ENCODE results near the gene OAS2. TPM values are rescaled to one million over a fixed set of nuclear protein-coding genes. Genes with fewer than 3 reads are reported as not detected.

OAS2 gene
- total and polyA plus RNA-seq, 2 of the 8 experiments (the other 6 are each of a cell fraction or from before 2014, with no cell fraction given): 0.06 TPM; not detected in 1

GRCh38 chr12:113005762-113006161 is 27.4 kb downstream of the OAS2 start:
- no peak for FAIRE-seq
- TF ChIP-seq BRCA1 (IDR thresholded peaks at IDR 0.05; ENCODE audit: low read depth, low read length) (no peak), CHD1 (IDR thresholded peaks at IDR 0.05; ENCODE audit: low read depth, low read length) (no peak), NANOG (IDR thresholded peaks at IDR 0.05; ENCODE audit: insufficient read depth, low read depth, low read length, poor library complexity, severe bottlenecking) (no peak), RBBP5 (IDR thresholded peaks at IDR 0.05; ENCODE audit: borderline replicate concordance, low read depth, low read length) (no peak)

More at GRCh38 chr12:113005762-113006161, 27.4 kb downstream of the OAS2 start:
- H3K4ac ChIP-seq (replicated peaks; ENCODE audit: insufficient read length, low read depth, low read length): no peak overlapping the region
- H2BK20ac ChIP-seq (ENCODE audit: low read length): no peak overlapping the region
- H2BK12ac ChIP-seq (ENCODE audit: low read depth, low read length): no peak overlapping the region
- H4K20me1 ChIP-seq (replicated peaks in 1 of 2; ENCODE audit: control insufficient read depth in 1 of 2, insufficient read depth in 2 of 2, low read length in 2 of 2): no peaks in the 10 kb centered on the region
- peaks cover 0 to 7% (median 0%) of the 10 kb centered on the region in 4 experiments; a peak in 1 of 7 replicates for H3K27me3 ChIP-seq (replicated peaks in 1 of 4; ENCODE audit: control insufficient read depth in 3 of 4, extremely low read depth in 1 of 4, insufficient read depth in 3 of 4, low read length in 3 of 4)
- H3K56ac ChIP-seq (replicated peaks; ENCODE audit: insufficient read length, low read depth, low read length): no peak overlapping the region
- H3K18ac ChIP-seq (ENCODE audit: extremely low read depth, low read length): no peak overlapping the region
- no peak overlapping the region for H3K9ac ChIP-seq (replicated peaks in 1 of 4; ENCODE audit: extremely low read depth in 1 of 4, low read depth in 3 of 4, low read length in 3 of 4)
- H3K27ac ChIP-seq (ENCODE audit: low read depth, low read length): no peak overlapping the region
- 0 out of 4 replicates have a peak, but pooled peaks cover 0 to 1% of the 10 kb centered on the region in 2 experiments for H3K9me3 ChIP-seq (ENCODE audit: insufficient read depth in 2 of 2, low read depth in 1 of 2, low read length in 1 of 2)
- no peak overlapping the region for H2AFZ ChIP-seq (ENCODE audit: low read length)
- no peaks in the 10 kb centered on the region for H3K4me1 ChIP-seq (replicated peaks in 1 of 4; ENCODE audit: control insufficient read depth in 3 of 4, insufficient read depth in 4 of 4, low read length in 3 of 4)
- no peak overlapping the region for H3K4me2 ChIP-seq (ENCODE audit: insufficient read depth in 1 of 2, low read depth in 2 of 2, low read length in 2 of 2)
- H3K23me2 ChIP-seq (ENCODE audit: low read depth, low read length): no peaks in the 10 kb centered on the region
- no peak overlapping the region for H4K8ac ChIP-seq (ENCODE audit: extremely low read depth, insufficient read depth, low read length)
- no peak overlapping the region for H3K23ac ChIP-seq (ENCODE audit: insufficient read length)
- POLR2A ChIA-PET (ENCODE audit: partially characterized antibody): interaction anchor here (0.5 kb wide), 1 partner anchor 205 kb away, joined by 3 read pairs; no protein-coding TSS in a partner anchor
- no peak overlapping the region for H3K14ac ChIP-seq (ENCODE audit: insufficient read length)
- no peaks in the 10 kb centered on the region for H3K79me2 ChIP-seq (ENCODE audit: control insufficient read depth in 1 of 2, insufficient read depth in 2 of 2, low read length in 2 of 2)
- H4K91ac ChIP-seq (replicated peaks; ENCODE audit: insufficient read length, low read length): no peak overlapping the region
- H3K79me1 ChIP-seq (ENCODE audit: low read depth, low read length): no peaks in the 10 kb centered on the region
- H2AK5ac ChIP-seq (ENCODE audit: low read depth, low read length): no peak overlapping the region
- no peak overlapping the region for H2BK120ac ChIP-seq (replicated peaks; ENCODE audit: low read depth, low read length)
- H2BK15ac ChIP-seq (ENCODE audit: low read length): no peak overlapping the region
- CTCF ChIA-PET (ENCODE audit: partially characterized antibody): interaction anchor here (0.6 to 13.9 kb wide), 13 partner anchors 9 to 755 kb away, joined by 3 to 202 read pairs (median 4); no protein-coding TSS in a partner anchor
- no peak overlapping the region for H3K4me3 ChIP-seq (ENCODE audit: extremely low read depth in 1 of 4, insufficient read depth in 2 of 4, low read depth in 3 of 4, low read length in 4 of 4)
- H3K36me3 ChIP-seq (ENCODE audit: control insufficient read depth in 2 of 4, insufficient read depth in 4 of 4, low read length in 3 of 4): no peaks in the 10 kb centered on the region
- WGBS, 2 experiments (ENCODE audit: extremely low coverage in 1 of 2, insufficient coverage in 1 of 2, insufficient read length in 1 of 2, insufficient replicate concordance in 2 of 2, low coverage in 1 of 2, low lambda C conversion rate in 2 of 2, missing lambda C conversion rate in 1 of 2): 59% methylated on average over 4 of the region's 4 CpGs; no CpG with 5 or more reads in 1 of the 2 experiments
- no peak for DNase-seq (ENCODE audit: low read depth in 1 of 2, low spot score in 2 of 2)
- no peak overlapping the region for H4K5ac ChIP-seq (ENCODE audit: insufficient read length, low read depth, low read length)
- no peak overlapping the region for H2BK5ac ChIP-seq (ENCODE audit: low read depth, low read length)
